Measurements from ENCODE around the gene MLIP.
"Not testable (repeated sequence)": the region's sequence is repeated elsewhere in the genome, so short reads cannot be mapped to it uniquely, and the experiment has no call there.

MLIP gene, protein sequence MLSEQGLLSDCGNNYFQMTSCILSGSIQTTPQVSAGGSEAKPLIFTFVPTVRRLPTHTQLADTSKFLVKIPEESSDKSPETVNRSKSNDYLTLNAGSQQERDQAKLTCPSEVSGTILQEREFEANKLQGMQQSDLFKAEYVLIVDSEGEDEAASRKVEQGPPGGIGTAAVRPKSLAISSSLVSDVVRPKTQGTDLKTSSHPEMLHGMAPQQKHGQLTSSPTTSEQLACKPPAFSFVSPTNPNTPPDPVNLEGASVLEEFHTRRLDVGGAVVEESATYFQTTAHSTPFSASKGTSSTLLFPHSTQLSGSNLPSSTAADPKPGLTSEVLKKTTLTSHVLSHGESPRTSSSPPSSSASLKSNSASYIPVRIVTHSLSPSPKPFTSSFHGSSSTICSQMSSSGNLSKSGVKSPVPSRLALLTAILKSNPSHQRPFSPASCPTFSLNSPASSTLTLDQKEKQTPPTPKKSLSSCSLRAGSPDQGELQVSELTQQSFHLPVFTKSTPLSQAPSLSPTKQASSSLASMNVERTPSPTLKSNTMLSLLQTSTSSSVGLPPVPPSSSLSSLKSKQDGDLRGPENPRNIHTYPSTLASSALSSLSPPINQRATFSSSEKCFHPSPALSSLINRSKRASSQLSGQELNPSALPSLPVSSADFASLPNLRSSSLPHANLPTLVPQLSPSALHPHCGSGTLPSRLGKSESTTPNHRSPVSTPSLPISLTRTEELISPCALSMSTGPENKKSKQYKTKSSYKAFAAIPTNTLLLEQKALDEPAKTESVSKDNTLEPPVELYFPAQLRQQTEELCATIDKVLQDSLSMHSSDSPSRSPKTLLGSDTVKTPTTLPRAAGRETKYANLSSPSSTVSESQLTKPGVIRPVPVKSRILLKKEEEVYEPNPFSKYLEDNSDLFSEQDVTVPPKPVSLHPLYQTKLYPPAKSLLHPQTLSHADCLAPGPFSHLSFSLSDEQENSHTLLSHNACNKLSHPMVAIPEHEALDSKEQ

DNA sequence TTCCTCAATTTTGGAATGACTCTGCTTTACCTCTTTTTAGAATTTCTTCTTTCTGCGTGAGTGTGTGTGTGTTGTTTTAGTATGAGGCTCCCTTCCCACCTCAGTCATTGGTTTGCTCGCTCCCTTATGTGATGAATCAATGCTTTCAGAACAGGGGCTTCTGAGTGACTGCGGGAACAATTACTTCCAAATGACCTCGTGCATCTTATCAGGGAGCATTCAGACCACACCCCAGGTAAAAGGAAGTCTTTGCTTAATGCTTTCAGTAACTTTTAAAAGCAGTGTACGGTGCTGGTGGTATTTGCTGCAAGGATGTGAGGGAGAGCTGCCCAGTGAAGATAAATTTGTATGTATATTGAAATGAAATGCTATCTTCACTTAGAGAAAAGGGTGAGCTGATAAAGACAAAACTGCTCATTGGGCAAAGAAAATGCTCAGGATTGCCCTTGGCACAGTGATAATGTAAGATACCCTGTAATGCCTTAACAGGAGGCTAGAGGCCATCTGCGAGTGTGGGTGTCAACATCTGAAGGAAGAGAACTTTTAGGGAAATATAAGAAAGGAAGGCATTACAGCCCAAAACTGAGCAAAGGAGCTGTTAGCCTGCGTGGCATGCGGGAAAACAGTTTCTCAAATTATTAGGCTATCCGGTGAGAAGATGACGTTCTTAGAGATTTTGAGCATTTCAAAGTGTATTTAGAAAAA is at the start of gene MLIP:
TSS of gene MLIP (plus strand) at position 103 of the 705 bp plus-strand sequence. CDS start at position 140, 37 bp downstream.
- no peak within 1 kb of the TSS for H3K27ac Mint-ChIP-seq
- H3K36me3 Mint-ChIP-seq (ENCODE audit: low read depth): no peaks in the 10 kb centered on the region
- no peak for DNase-seq (ENCODE audit: low spot score)
- no peaks in the 10 kb centered on the region for H3K27me3 Mint-ChIP-seq (ENCODE audit: low read depth)
- no peaks in the 10 kb centered on the region for H3K4me1 Mint-ChIP-seq (ENCODE audit: low read depth)
- no peak within 1 kb of the TSS for H3K4me3 Mint-ChIP-seq
- H3K9me3 Mint-ChIP-seq: no peaks in the 10 kb centered on the region

DNA sequence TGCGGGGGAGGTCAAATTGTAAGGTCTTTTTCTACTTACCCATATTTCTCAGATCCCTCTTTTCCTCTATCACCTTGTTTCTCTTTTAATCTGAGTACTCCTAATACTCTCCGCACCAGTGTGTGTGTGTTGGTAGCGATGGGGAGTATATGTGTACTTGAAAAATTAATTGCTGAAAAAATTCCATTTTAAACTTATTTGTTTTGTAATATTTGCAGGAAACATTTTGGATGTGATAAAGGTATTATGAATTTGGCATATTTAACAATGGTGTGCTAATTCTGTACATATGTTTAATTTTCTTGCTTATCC is 48.1 kb upstream of the MLIP start:
- H3K9me3 Mint-ChIP-seq: no peaks in the 10 kb centered on the region

DNA sequence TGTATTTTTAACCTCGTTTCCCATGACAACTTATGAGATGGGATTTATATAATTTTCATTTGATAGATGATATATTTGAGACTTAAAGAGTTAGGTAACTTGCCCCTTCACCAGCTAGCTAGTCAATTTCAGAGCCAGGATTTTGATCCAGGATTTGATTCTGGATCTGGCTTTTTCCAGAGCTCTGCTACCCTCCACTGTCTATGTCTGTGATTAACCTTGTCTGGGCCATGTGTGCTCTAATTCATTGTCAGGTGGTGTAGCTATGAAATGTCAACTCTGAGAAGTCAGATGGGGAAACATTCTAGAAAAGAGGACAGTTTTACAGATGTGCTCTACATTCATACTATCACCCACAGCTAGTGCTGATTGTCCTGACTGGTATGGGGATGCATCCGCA is 42.5 kb upstream of the MLIP start:
- no peaks in the 10 kb centered on the region for H3K27me3 Mint-ChIP-seq (ENCODE audit: low read depth)
- no peaks in the 10 kb centered on the region for H3K4me1 Mint-ChIP-seq (ENCODE audit: low read depth)
- DNase-seq (ENCODE audit: low spot score): no peak
- no peaks in the 10 kb centered on the region for H3K9me3 Mint-ChIP-seq
- no peak overlapping the region for H3K4me3 Mint-ChIP-seq
- H3K27ac Mint-ChIP-seq: no peak overlapping the region
- H3K36me3 Mint-ChIP-seq (ENCODE audit: low read depth): no peaks in the 10 kb centered on the region

More for the DNA sequence above, 48.1 kb upstream of the MLIP start:
- Mint-ChIP-seq H3K4me3 (no peak overlapping the region), H3K4me1 (ENCODE audit: low read depth) (no peaks in the 10 kb centered on the region), H3K27me3 (ENCODE audit: low read depth) (no peaks in the 10 kb centered on the region), H3K36me3 (ENCODE audit: low read depth) (no peaks in the 10 kb centered on the region), H3K27ac (no peak overlapping the region)
- DNase-seq (ENCODE audit: low spot score): no peak

DNA sequence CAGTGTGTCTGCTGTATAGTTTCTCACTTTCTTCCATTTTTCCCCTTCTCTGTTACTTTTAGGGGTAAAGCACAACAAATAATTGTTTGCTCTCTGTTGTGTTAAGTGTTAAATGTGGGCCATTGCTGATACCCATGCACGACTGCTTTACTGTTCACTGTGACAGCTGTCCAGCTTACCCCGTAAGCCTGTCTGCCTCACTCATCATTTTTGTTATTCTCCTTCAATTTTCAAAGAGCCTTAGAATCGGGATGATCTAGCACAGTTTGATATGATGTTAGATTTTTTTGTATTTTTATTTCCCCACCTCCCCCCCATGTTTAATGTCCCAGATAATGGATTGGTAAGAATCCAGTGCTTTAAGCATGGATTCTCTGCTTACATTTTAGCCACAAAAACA is 41.2 kb upstream of the MLIP start:
- Mint-ChIP-seq H3K36me3 (ENCODE audit: low read depth) (no peaks in the 10 kb centered on the region), H3K9me3 (no peaks in the 10 kb centered on the region), H3K27me3 (ENCODE audit: low read depth) (no peaks in the 10 kb centered on the region), H3K4me3 (no peak overlapping the region), H3K4me1 (ENCODE audit: low read depth) (no peaks in the 10 kb centered on the region), H3K27ac (no peak overlapping the region)
- no peak for DNase-seq (ENCODE audit: low spot score)

DNA sequence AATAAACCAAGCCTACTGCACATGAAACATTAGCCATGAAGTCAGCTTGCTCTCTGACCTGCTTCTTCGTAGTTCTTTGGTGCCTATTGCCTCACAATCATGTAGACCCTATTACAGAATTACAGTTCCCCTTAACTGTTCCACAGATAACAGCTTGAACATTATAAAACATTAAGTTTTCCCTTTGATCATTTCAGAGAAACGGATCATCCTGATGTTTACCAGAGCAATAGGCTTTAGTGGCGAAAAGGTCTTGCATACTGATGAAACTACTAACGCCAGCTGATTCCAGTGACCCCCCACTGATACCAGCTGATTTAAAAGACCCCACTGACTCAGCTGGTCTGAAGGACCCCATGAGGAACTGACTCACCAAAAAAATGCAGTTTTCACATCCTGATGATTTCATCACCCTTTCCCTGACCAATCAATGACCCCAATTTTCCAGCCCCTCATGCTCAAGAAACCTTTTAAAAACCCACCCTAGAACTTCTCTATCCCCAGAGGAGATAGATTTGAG is 39.4 kb upstream of the MLIP start:
- H3K27ac Mint-ChIP-seq: no peak overlapping the region
- H3K27me3 Mint-ChIP-seq (ENCODE audit: low read depth): no peaks in the 10 kb centered on the region
- H3K4me1 Mint-ChIP-seq (ENCODE audit: low read depth): no peaks in the 10 kb centered on the region
- no peaks in the 10 kb centered on the region for H3K36me3 Mint-ChIP-seq (ENCODE audit: low read depth)
- H3K9me3 Mint-ChIP-seq: no peaks in the 10 kb centered on the region
- no peak for DNase-seq (ENCODE audit: low spot score)
- H3K4me3 Mint-ChIP-seq: no peak overlapping the region

DNA sequence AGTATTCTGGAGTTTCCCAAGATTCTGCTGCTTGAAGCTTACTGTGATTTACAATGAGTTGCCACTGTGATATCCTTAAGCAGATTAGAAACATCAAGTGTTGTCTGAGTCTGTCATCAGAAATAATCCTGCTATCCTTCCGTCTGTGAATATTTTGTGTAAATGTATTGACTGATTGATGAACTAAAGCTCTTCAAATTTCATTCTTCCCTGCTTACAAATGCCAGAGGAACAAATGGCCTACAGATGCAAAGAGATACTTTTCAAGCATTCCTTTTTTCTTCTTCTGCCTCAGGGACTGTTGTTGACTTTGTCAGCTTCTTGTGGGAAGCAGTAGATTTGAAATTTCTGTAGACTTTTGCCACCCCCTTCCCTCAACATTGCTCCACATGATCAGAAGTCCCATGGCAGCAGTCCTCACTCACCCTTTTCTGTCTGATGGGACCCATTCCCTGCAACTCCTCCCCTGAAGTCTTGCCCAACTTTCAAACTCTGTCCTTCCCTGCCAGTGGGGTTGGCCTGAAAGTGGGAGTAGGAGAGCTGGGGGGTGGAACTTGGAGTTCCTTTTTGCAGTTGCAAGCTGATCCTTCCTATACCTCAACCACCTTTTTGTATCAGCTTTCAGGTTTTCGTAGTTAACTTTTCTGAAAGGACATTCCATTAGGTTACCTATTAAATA is 38.5 kb upstream of the MLIP start:
- no peak for DNase-seq (ENCODE audit: low spot score)
- no peaks in the 10 kb centered on the region for H3K36me3 Mint-ChIP-seq (ENCODE audit: low read depth)
- no peaks in the 10 kb centered on the region for H3K4me1 Mint-ChIP-seq (ENCODE audit: low read depth)
- no peak overlapping the region for H3K4me3 Mint-ChIP-seq
- no peaks in the 10 kb centered on the region for H3K9me3 Mint-ChIP-seq
- H3K27me3 Mint-ChIP-seq (ENCODE audit: low read depth): no peaks in the 10 kb centered on the region
- H3K27ac Mint-ChIP-seq: no peak overlapping the region

DNA sequence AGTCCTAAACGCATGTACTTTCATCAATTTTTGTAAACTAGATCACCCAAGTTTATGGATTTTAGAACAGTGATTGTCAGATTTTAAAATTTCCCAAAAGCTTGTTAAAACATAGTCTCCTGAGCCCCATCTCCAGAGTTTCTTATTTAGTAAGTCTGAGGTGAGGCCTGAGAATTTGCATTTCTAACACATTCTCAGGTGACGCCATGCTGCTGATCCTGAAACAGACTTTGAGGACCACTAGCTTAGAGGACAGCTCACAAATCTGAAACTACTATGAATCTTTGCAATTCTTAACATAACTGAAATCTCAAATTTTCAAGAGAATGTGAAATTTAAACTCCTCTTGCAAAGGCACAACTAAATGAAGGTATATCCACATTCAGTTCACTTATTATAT is 37.8 kb upstream of the MLIP start:
- H3K36me3 Mint-ChIP-seq (ENCODE audit: low read depth): no peaks in the 10 kb centered on the region
- no peaks in the 10 kb centered on the region for H3K27me3 Mint-ChIP-seq (ENCODE audit: low read depth)
- no peaks in the 10 kb centered on the region for H3K4me1 Mint-ChIP-seq (ENCODE audit: low read depth)

DNA sequence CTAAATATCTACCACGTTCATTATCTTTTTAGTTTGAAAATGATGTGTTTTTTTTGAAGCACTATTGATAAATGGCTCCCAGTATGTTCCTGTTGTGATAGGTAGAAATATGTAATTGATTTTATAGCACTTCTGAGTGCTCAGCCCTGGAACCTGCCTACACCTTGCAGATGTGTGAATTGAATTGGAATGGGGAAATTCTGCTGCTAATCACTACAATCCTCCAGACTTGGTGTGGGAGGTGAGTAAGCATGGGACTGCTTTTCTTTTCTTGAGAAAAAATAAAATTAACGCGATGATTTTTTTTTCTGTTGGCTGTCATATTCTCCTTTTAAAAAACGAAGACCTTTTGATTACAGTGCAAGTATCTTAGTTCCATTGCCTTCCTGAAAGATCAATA is 37.1 kb upstream of the MLIP start:
- no peaks in the 10 kb centered on the region for H3K27me3 Mint-ChIP-seq (ENCODE audit: low read depth)
- H3K36me3 Mint-ChIP-seq (ENCODE audit: low read depth): no peaks in the 10 kb centered on the region
- no peaks in the 10 kb centered on the region for H3K4me1 Mint-ChIP-seq (ENCODE audit: low read depth)
- no peaks in the 10 kb centered on the region for H3K9me3 Mint-ChIP-seq
- DNase-seq (ENCODE audit: low spot score): no peak
- no peak overlapping the region for H3K4me3 Mint-ChIP-seq
- H3K27ac Mint-ChIP-seq: no peak overlapping the region

More for the DNA sequence above, 37.8 kb upstream of the MLIP start:
- H3K27ac Mint-ChIP-seq: no peak overlapping the region
- H3K9me3 Mint-ChIP-seq: no peaks in the 10 kb centered on the region
- DNase-seq (ENCODE audit: low spot score): no peak
- no peak overlapping the region for H3K4me3 Mint-ChIP-seq

DNA sequence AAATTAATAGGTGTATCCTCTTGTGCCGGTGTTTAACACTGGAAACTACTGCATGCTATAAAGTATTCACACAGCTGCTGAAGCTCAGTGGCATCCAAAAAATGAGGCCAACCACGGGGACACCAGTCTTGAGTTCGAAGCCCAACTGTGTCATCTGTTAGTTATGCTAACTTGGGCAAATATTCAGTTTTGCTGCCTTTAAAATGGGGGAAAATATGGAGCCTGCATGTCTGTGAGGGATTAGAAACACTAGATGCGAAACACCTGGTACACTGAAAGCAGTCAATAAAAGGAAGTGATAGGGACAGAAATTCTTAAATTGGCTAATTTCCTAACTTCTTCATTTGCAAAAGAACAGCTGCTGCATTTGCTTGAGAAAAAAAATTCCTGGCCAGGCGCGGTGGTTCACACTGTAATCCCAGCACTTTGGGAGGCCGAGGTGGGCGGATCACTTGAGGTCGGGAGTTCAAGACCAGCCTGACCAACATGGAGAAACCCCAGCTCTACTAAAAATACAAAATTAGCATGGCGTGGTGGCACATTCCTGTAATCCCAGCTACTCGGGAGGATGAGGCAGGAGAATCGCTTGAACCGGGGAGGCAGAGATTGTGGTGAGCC is 36.6 kb upstream of the MLIP start:
- no peaks in the 10 kb centered on the region for H3K27me3 Mint-ChIP-seq (ENCODE audit: low read depth)

DNA sequence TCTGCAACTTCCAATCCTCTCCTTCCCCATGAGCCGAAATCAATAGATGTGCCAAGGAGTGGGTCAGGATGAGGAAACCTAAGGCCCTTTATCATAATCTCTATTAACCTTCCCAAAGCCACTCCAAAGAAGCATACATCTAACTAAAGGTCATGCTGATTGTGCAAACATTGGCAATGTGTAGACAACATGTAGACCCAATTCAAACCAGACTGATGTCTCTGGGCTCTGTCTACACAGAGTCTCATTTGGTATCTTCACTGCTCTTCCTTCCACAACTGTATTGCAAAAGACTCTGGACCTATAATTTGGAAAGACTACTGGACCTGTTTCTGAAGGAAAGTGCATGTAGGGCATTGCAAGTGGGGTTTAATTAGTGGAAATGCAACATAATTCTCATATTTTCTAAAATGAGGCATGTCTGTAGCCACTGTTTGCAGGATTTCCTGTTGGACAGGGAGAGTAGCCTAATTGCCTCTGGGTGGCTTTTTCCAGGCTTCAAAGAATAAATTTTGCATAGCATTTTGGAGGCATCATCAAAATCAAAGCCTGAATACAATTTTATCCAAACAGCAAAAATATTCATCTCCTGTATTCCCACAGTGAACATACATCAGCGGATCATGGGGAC is 35.0 kb upstream of the MLIP start:
- DNase-seq (ENCODE audit: low spot score): no peak
- H3K27me3 Mint-ChIP-seq (ENCODE audit: low read depth): no peaks in the 10 kb centered on the region

More for the DNA sequence above, 36.6 kb upstream of the MLIP start:
- H3K9me3 Mint-ChIP-seq: no peaks in the 10 kb centered on the region
- no peak overlapping the region for H3K27ac Mint-ChIP-seq
- no peaks in the 10 kb centered on the region for H3K36me3 Mint-ChIP-seq (ENCODE audit: low read depth)
- no peaks in the 10 kb centered on the region for H3K4me1 Mint-ChIP-seq (ENCODE audit: low read depth)
- no peak for DNase-seq (ENCODE audit: low spot score)
- H3K4me3 Mint-ChIP-seq: no peak overlapping the region

DNA sequence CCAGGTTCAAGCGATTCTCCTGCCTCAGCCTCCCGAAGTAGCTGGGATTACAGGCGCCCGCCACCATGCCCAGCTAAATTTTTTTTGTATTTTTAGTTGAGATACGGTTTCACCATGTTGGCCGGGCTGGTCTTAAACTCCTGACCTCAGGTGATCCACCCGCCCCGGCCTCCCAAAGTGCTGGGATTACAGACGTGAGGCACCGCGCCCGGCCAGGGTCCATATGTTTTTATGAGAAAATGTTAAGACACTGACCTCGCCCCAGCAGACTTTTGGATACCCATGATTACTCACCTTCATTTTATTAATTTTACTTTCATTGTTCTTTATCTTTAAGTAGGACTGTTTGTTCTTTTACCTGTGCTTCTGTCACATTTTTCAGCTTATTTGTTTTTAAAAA is 29.7 kb upstream of the MLIP start:
- not testable (repeated sequence) for H3K27ac Mint-ChIP-seq; H3K4me1 Mint-ChIP-seq (ENCODE audit: low read depth); H3K36me3 Mint-ChIP-seq (ENCODE audit: low read depth); DNase-seq (ENCODE audit: low spot score); H3K27me3 Mint-ChIP-seq (ENCODE audit: low read depth); H3K9me3 Mint-ChIP-seq; H3K4me3 Mint-ChIP-seq

More for the DNA sequence above, 35.0 kb upstream of the MLIP start:
- no peaks in the 10 kb centered on the region for H3K4me1 Mint-ChIP-seq (ENCODE audit: low read depth)
- no peak overlapping the region for H3K4me3 Mint-ChIP-seq
- H3K27ac Mint-ChIP-seq: no peak overlapping the region
- no peaks in the 10 kb centered on the region for H3K36me3 Mint-ChIP-seq (ENCODE audit: low read depth)
- no peaks in the 10 kb centered on the region for H3K9me3 Mint-ChIP-seq

DNA sequence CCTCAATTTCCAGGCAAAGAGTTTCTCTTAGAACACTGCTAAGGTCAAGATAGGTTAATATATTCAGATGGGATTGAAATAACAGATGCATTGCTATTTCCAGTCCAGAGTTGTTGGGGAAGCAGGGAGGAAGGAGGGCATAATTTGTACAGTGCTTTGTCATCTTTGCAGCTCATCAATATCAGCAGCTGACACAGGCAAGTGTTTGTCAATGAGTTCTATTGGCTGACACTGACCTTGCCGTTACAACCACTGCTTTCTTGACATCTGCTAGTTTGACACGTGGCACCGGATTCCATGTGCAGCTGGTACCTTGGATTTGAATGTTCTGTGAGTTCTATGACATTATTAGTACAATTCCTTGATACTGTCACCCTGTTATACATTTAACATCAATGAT is 28.0 kb upstream of the MLIP start:
- H3K9me3 Mint-ChIP-seq: no peaks in the 10 kb centered on the region
- H3K4me1 Mint-ChIP-seq (ENCODE audit: low read depth): no peaks in the 10 kb centered on the region
- no peak overlapping the region for H3K4me3 Mint-ChIP-seq
- no peaks in the 10 kb centered on the region for H3K27me3 Mint-ChIP-seq (ENCODE audit: low read depth)
- no peaks in the 10 kb centered on the region for H3K36me3 Mint-ChIP-seq (ENCODE audit: low read depth)
- H3K27ac Mint-ChIP-seq: no peak overlapping the region
- DNase-seq (ENCODE audit: low spot score): no peak

DNA sequence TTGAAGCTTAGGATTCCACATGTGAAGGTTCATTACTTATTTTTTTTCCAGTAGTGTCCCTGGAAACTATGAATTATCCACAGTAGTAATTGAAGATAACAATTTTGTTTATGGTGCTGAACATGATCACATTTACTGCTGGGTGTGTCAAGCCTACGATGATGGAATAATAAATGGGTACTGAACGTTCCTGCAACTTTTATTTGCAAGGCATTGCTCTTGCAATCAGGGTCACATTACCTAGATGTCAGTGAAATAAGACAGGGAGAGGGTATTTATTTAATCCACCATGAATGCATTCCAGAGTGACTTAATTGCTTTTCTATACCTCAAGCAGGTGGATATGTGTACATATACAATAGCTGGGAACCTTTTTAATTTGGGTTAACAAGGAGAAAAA is 27.0 kb upstream of the MLIP start:
- Mint-ChIP-seq H3K36me3 (ENCODE audit: low read depth) (no peaks in the 10 kb centered on the region), H3K27me3 (ENCODE audit: low read depth) (no peaks in the 10 kb centered on the region), H3K9me3 (no peaks in the 10 kb centered on the region), H3K4me1 (ENCODE audit: low read depth) (no peaks in the 10 kb centered on the region), H3K4me3 (no peak overlapping the region), H3K27ac (no peak overlapping the region)
- DNase-seq (ENCODE audit: low spot score): no peak

Measured in T-helper 2 cell treated with Interferon-gamma antibody and Interleukin-4, amounts not matched to agents 5 μg/mL and 100 μg/mL, for 36 hours (primary cell).